Midbrain (tissue), 1 donor: Measurements from ENCODE around the gene PNMA6E.

Source experiments
- DNase-seq: peaks from one replicate; lab custom pipeline; 2025; lab: John Stamatoyannopoulos, UW

The PNMA6E gene

DNA sequence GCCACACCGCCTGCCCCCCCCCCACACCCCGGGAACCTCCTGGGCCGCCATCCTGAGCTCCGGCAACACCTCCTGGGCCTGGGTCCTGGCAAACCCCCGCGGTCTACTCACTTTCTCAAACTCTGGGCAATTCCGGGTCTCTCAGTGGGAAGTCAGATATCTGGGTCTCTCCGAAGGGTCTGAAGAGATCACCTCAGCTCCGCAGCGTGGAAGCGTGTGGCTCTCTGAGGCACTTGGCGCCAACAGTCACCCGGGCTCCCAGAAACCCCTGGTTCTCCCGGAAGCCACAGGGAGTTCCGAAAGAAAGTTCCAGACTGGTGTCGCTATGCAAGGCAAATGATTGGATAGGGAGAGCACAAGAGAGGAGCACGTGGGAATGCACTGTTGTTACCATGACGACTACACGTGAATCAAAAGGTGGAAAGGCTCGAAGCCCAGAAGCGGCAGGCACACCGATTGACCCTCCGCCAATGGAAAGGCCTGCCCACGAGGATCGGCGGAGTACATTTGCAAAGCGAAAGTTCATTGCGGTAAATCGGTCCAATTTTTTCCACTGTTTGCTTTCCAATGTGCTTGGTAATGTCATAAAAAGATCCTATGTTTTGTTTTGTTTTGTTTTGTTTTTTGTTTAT, at the start of gene PNMA6E:
Gene PNMA6E, minus strand, starts transcription at position 218 of the 632 bp plus-strand sequence. CDS start 2,501 bp downstream, outside the sequence.
- DNase-seq, result no peak

DNA sequence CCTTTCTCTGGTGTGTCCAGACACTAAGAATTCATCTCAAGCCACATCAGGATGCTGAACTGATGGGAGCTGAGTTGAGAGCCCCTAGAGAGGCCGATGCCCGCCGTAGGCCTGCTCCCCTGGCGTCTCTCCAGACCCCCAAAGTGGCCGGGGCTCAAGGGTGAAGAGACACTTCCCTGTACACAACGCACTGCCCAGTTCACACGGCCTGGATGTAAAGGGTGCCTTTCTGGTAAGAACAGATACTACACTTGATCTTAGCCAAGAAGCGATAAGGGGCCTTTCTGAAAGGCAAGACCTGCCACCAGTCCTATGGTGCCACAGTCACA, 49.8 kb upstream of the PNMA6E start:
- no peak for DNase-seq

DNA sequence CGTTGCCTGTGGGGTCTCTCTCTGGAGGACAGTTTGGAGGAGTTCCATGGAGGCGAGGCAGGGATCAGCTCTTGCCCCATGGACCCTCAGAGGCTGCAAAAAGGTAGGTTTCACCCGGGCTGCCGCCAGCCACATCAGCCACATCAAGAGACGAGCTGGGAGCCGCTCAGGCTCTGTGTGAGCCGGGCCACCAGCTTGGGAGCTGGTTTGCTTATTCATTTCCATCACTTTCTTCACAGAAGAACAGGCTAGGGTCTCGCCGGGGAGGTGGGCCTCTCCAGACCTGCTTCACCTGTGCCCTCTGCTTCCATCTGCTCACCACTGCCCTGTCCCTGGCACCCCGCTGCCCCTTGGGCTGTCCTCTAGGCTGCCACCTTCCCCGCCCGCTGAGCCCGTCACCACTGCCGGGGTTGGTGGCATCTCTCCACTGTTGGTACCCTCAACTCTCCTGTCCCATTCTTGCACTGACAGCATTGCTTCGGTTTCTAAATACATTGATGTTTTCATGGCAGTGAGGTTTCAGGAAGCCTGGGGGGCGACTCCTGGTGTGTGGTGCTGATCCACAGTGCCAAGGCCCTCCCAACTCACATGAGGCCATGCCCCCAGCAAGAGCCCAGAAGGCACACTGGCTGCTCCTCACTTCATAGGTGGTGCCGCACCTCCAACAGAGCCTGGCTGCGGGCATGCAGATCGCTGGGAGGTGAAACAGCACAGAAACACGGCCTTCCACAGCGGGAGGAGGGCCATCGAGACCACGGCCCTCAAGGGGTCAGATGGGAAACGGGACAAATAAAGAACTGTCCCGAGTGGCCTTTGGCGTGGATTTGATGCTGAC, 49.2 kb upstream of the PNMA6E start:
- no peak for DNase-seq

DNA sequence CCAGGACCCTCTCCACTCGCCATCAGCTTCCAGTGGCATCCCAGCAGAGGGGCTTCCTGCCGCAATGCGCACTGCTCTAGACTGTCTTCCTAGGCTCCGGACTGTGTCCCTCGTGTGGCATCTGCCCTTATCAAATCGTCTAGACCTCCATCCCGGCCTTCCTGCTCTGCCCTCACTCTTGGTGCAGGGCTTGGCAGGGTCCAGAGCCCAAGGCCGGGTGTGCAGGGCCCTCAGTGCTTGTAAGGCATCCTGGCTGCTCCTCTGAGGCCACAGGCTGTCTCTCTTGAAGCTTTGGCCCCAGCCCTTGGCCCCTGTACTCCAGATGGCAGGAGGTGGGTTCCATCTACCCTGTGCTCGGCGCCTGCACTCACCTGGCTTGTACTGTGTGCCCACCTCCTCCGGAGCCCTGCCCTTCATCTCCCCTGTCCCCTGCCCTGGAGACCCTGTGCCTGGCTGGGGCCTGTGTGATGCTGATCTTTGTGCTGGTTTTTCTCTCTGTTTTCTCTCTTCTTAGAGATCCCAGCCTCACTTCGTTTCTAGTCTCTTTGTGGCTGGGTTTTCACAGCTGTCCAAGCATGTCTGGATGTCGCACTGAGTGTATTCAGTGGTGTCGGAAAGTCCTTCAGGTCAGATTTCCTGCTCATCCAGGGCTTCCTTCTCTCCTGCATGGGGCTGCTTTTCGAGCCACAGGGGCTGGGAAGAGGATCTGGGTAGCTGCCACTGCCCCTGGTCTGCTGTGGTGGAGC, 48.4 kb upstream of the PNMA6E start:
- DNase-seq, result no peak

DNA sequence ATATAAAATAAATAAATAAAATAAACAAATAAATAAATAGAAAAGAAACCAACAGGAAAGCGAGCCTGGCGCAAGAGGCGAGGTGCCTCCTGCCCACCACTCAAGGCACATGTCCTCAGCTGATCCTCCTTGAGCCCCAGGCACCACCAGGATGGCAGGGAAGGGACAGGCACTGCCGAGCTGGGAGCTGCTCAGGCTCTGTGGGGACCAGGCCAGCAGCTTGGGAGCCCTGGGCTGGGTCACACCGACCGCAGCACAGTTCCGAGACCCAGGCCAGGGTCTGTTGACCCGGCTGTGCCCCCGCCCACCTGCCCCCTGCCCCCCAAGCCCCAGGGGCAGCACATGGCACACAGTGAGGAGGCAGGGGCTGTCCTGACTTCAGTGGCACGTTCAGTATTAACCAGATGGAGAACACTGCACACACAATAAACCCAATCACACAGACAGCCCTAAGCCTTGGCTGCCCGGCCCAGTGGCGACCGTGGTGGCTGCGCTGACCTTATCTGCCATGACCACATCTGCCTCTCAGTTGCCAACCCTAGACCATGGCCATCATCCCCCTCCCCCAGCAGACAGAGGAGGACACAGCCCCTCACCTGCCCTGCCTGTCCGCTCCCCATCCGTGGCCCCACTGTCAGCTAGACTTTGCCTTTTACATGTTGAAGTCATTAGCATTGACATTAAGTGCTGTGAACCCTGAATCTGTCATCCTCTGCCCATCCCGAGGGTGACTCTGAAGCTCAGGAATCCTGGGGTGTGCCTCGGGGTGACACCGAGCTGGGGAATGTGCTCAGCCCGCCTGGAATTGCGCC, 47.6 kb upstream of the PNMA6E start:
- no peak for DNase-seq

DNA sequence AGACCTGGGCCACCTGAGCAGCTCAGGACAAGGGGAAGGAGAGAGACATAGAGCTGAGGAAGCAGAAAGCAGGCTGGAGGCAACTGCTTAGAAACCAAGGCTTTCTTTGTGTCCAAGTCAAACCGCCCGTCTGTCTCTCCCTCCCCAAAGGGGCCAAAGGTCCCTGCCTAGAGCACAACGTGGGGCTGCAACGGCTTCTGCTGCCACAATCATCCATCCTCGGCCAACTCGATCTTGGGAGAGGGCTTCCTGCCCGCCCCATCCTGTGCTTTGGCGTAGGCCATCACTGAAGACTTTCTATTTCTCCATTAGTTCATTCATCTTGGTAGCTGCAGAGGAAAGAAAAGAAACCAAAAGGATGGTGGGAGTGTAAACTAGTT, 46.4 kb upstream of the PNMA6E start:
- no peak for DNase-seq

DNA sequence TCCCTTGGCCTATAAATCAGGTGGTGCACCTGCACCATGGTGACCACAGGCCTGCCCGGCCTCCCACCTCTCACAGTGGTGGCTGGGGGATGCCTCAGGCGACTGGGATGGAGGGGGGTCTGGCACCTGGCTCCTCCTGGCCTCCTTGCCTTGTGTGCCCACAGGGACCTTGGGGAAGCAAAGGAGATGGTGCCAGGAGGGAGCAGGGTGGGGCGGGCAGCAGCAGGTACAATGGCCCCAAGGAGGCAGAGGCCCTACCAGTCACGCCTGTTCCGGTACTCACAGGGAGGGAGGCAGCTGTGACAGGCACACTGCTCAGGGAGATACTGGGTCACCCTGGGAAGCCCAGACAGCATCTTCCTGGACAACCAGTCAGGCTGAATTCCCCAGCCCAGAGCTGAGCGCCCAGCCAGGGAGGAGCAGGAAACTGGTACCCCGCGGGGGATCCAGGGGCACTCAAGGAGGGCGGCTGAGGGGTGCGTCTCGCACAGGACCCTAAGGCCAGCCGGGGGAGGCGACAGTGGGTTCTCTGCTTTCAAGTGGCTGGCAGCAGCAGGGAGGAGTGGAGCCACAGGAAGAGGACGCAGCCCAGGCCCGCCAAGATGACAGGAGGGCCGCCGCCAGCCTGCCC, 45.9 kb upstream of the PNMA6E start:
- no peak for DNase-seq

DNA sequence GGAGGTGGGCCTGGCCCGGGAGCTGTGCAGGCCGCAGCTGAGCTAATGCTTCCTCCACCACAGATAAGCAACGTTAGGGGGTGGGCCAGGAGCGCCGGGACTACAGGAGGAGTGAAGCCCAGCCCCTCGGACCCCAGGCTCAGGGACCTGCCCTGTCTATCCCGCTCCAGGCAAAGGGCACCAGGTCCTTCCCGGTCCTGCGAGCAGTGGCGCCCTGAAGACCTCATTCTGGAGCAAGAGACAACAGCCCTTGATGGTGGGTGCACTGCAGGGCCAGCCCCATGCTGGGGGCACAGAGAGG, 45.4 kb upstream of the PNMA6E start:
- DNase-seq, result no peak

DNA sequence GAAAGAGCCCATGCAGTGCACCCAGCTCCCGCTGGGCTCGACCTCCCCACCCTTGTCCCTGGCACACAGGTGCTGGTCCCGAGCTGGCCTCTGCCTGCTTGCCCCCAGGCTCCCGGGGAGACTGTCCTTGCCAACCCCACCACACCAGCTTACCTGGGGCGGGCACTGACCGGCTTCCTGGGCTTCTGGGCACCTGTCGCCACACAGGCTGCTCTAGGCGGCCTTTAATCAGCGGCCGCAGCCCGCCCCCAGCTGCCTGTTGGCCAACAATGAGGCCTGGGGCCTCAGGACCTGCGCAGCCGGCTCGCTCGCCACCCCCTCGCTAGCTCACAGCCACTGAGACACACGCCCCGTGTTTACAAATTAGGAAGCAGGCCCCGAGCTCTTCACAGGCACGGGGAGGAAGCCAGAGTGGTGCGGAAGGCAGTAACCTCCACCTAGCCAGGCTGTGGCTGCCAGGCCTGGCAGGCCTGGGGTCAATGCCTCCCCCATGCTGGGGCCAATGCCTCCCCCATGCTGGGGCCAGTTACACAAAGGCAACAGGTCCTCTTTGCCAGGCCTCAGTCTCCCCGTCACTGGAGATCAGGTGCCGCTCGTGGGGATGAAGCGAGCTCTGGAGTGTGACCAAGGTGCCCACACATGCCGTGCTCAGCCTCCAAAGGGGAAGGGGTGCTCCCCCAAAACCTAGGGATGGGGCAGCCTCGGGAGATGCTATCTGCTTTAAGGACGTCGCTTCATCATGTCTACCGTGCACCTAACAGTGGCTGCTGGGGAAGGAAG, 44.9 kb upstream of the PNMA6E start, which contains the start of gene TREX2:
Gene TREX2, minus strand, starts transcription at position 201 of the 780 bp plus-strand sequence. CDS start 626 bp downstream, outside the sequence.
- no peak for DNase-seq

DNA sequence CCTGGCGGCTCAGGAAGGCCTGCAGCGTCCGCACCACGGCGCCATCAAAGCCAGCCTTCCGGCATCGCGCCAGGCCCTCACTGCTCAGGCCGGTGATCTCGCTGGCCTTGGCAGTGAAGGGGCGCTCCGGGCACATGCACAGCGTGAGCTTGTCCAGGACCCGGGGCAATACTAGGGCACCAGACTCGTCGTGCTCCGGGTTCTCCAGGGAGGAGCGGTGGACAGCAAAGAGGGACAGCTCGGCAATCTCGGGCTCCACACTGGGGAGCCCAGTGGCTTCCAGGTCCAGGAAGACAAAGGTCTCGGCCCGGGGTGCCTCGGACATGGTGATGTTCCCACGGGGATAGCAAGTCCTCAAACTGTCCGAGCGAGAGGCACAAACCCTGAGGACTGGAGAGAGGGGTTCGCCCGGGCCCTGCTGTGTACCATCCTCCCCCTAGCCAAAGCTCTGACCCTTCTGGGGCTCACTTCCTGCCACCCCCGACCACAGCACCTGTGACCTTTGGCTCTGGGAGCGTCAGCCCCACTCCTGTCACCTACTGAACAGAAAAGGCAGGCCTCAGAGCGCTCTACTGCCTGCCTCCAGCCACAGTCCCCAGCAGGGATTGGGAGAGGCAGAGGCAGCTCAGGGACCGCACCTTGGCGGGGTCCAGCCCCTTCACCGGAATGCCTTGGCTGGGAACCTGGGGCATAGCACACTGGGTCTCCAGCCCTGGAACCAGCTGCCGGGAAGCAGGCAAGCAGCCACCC, 44.1 kb upstream of the PNMA6E start:
- DNase-seq, result no peak

DNA sequence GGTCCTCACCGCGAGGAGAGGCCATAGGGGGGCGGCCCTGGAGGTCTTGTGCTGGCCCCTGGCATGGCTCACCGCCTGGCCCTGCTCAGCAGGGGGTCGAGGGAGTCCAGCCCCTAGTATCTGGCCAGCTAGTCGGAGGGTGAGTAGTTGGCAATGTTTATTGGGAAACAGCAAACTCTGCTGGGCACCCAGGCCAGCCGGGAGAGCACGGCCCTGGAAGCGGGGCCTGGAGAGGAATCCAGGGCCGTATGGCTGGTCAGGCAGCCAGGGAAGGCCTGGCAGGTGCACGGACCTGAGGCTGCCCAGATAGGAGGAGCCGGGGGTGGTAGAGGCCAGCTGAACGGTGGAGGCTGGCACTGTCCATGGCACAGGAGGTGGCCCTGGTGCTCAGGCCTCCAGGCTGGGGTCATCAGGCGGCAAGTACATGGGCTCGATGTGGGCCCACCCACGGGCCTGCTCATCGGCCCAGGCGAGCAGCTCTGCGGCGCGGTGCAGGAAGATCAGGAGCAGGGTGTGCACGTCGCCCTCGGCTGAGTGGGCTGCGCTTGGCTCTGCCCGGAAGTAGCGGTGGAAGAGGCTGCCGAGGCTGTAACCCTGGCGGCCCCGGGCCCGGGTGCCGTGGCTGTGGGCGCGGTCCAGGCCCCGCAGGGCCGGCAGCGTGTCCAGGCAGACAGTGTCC, 43.3 kb upstream of the PNMA6E start:
- DNase-seq, result no peak

DNA sequence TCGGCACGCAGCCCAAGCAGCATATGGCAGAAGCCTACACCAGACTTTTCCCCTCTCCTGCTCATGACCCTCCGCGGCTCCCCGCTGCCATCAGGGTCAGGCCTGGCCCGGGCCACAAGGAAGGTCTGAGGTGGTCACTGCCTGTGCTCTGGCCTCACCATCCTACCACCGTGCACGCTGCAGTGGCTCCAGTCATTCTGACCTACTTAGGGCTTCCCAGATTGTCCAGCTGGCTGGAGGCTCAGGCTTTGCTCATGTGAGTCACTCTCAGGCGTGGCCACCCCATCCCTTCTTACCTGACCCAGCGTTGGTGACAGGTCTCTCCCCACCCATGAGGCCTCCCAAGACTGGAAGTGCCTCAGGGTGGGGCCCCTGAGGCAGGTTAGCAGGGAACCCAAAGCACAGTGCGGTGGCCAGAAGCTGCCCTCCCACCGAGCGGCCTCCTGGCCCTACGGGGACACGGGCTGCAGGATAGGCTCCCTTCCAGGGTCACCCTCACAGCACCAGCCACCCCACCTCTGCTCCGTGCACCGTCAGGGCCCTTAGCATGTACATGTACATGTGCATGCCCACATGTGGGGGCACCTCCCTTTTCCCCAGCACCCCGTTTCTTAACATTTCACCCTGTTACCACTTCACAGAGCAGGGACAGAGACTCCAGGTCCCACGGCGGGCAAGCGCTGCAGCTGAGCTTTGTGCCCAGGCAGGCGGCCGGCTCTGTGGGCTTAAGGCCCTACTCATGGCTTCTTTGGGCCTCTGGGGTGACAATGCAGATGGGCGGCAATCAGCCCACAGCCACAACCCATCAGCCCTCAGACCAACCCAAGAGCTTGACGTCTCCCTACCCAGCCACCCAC, 42.6 kb upstream of the PNMA6E start:
- DNase-seq, result no peak

DNA sequence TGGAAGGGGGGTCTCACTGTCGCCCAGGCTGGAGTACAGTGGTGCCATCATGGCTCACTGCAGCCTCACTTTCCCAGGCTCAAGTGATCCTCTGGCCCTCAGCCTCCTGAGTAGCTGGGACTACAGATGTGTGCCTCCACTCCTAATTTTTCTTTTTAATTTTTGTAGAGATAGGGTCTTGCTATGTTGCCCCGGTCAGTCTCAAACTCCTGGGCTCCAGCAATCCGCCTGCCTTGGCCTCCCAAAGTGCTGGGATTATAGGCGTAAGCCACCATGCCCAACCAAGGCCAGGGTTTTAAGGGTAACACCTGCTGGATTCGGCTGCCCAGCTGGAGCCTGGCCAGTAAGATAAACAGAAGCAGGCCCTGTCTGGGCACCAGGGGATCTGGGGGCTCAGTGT, 41.3 kb upstream of the PNMA6E start:
- no peak for DNase-seq

DNA sequence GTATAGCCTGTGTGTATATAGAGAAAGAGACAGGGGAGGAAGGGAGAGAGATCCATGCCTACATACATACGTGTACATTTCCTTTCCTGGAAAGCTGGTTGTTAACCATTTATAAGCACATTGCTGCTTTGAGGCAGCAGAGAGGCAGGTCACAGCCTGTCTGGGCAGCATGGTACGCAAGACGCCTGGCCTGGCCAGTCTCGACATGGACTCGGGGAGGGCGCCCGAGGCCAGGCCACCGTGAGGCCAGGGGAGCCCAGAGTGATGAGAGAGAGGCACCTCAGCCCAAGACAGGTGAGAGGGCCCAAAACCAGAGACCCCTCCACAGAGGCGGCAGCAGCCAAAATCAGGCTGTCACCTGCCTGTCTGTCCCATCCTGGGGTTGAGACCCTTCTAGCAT, 40.8 kb upstream of the PNMA6E start:
- DNase-seq, result no peak

DNA sequence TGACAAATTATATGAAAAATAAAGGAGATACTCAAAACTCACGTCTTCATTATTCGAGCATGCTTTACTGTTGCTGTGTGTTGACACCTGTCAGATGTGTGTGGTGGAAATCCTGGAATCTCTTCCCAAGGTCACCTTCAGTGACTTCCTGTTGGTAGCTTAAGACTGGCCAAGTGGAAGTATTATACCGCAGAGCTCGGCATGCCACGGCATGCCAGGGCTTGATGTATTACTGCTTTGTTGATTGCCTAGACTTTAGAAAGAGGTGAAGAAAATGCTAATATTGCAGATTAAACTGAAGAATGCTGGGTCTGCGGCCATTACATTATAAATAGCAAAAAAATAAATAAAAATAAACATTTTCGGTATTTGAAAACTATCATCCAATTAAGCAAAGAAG, 40.1 kb upstream of the PNMA6E start:
- DNase-seq, result no peak

DNA sequence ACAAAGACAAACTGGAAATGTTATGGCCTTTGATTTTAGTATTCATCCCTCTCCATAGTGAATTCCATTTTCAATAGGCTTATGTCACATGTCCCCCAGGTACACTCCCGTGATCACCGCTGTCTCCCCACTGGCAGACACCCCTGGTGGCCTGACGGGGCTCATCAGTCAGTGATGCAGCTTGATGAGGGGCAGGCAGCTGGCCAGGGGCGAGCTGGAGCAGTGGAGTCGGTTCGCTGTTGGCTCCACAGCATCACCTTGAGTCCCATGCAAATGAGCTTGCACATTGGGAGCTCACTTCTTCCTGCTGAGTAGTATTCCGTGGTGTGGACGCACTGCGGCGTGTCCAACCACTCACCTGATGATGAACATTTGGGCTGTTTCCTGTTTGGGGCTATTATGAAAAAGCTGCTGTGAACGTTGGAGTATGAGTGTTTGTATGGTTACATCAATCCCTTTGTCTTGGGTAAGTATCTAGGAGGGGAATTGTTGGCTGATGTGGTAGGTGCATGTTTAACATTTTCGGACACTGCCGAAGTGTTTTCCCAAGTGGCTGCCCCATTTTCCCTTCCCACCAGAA, 39.5 kb upstream of the PNMA6E start:
- DNase-seq, result no peak

DNA sequence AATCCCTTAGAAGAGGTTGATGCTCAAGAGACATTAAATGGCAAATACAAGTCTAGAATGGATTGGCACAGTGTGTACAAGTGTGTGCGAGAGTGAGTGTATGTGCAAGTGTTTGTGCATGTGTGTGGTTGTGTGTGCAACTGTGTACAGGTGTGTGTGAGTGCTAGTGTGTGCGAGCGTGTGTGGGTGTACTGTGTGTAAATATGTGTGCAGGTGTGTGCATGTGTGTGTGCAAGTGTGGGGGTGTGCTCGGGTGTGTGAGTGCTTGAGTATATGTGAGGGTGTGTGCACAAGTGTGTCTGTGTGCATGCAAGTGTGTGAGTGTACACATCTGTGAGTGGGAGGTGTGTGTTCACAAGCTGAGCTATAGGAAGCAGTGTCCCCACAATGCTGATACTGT, 38.8 kb upstream of the PNMA6E start:
- DNase-seq, result no peak

DNA sequence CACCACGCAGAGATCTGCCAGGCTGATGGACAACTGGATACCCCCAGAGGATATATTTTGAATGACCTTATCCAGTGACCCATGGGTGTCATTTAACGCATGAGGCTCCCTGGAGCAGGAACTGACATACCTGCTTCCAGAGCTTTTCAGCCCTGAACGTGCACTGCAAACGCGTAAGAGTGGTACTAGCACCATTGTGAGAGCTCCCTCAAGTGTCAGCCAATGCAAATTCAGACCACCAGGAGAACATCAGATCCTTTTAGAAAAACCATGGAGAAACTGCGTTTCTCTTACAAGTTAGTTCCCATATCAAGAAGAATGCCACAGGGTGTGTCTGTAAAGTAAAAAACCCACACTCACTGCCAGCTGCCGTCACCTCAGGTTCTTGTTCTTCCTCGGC, 37.4 kb upstream of the PNMA6E start:
- DNase-seq, result peak; percentile 4
